Right cardiac atrium (tissue), 5 donors: ENCODE measurements around the gene FRYL. TPM values are rescaled to one million over a fixed set of nuclear protein-coding genes. Genes with fewer than 3 reads are reported as not detected.

ENCODE experiments used
- ATAC-seq, 2 donors: fragments of 200-7000 bp; cut with Tn5 transposase; one replicate each; pipeline versions ENCODE4 v1.8.0 to v1.9.1; 2020; ENCODE audit warnings: moderate library complexity in 2 of 2, mild to moderate bottlenecking in 1 of 2
- DNase-seq, 3 donors: peaks; one replicate each; pipeline ENCODE4 v3.0.0-alpha.2; 2020
- H3K27ac ChIP-seq: one replicate; pipeline ENCODE4 v1.5.1; 2013; ENCODE audit warnings: mild to moderate bottlenecking, low read length, control low read depth, moderate library complexity
- H3K27me3 ChIP-seq: one replicate; pipeline ENCODE4 v1.6.1; 2013; ENCODE audit not compliant: control insufficient read depth, insufficient read depth
- H3K4me1 ChIP-seq: one replicate; pipeline ENCODE4 v1.6.1; 2013; ENCODE audit warnings: low read length; ENCODE audit not compliant: control insufficient read depth, insufficient read depth
- H3K4me3 ChIP-seq: one replicate; pipeline ENCODE4 v1.5.1; 2013; ENCODE audit warnings: low read length, control low read depth
- H3K9me3 ChIP-seq: one replicate; pipeline ENCODE4 v1.6.1; 2013; ENCODE audit warnings: low read length; ENCODE audit not compliant: control insufficient read depth
- WGBS: extraction: QIAGEN DNeasy Blood & Tissue Kit; methylation state at CpG from one replicate; pipeline ENCODE4 v1.1.7; 2013; 5-methylcytosine and 5-hydroxymethylcytosine counted together
- intact Hi-C, 4 donors: fragments of 100-400 bp; cut with DNase I; formaldehyde crosslinking; loops; one replicate each; pipeline versions ENCODE4 v1.11.0 to v1.14.0; 2022 to 2023
- polyA plus RNA-seq: library from polyadenylated mRNA; stranded (reverse); fragments of 200-250 nt; gene quantifications from one replicate; pipeline ENCODE4 v1.2.3, GENCODE V29; 2013
- total RNA-seq, 4 donors: library from RNA; stranded (reverse); fragmentation: NEBNext Ultra II Directional; extraction: Animal tissue kit (Norgen Biotek cat#: 25700); gene quantifications; one replicate each; pipeline ENCODE4 v1.2.1, GENCODE V29; 2021
- donor health status: healthy with polysubstance abuse.
- donor health status: DM: no; HTN: yes; CAD: no.
- donor health status: DM: no; HTN: no; CAD: no.
- donor health status: DM: no; HTN: yes; CAD: no; lungs with severe emphysema.
- donor health status: DM: yes; HTN: yes; CAD: no.

Gene FRYL
- total and polyA plus RNA-seq, 5 donors, result 13.5 to 50.7 (median 43.8) TPM

- no peak overlapping the region for H3K4me3 ChIP-seq
- ATAC-seq, result peak; percentile 85 to 89
- H3K27me3 ChIP-seq, result no peaks in the 10 kb centered on the region
- intact Hi-C loops, result loop anchor here (2.0 to 10.0 kb wide), 6 partner anchors 99 to 386 kb away; partner anchors contain the start of gene OCIAD1 (in 3 of the 4)
- H3K27ac ChIP-seq, result no peak overlapping the region
- 2% methylated on average over 3 of the region's 3 CpGs for WGBS
- H3K9me3 ChIP-seq, result no peaks in the 10 kb centered on the region
- DNase-seq, result peak in 2 of 3 donors; percentile 31 to 43
- H3K4me1 ChIP-seq, result no peaks in the 10 kb centered on the region
Measured at GRCh38 chr4:48578132-48578968, 201.7 kb downstream of the FRYL start.

DNA sequence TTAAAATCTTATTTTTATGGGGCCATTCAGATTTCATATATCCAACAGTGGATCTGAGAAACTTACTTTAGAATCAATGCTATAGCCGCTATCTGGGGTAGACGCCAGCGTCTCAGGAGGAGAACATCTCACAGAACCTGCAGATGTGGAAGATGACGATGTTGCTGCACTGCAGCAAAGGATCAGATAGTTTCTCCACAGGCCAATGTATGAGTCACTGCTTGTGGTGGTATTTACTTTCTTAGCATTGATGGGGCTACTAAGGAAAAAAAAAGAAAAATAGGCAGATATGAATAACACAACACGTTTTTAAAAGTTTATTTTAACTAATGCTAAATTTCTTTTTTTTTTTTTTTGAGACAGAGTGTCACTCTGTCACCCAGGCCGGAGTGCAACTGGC, 204.1 kb downstream of the FRYL start:
- Histone ChIP-seq H3K4me1 (no peaks in the 10 kb centered on the region), H3K9me3 (no peaks in the 10 kb centered on the region), H3K27ac (no peak overlapping the region), H3K27me3 (no peaks in the 10 kb centered on the region), H3K4me3 (no peak overlapping the region)
- no peak for DNase-seq
- 91% methylated on average over 6 of the region's 6 CpGs for WGBS
- intact Hi-C loops, result loop anchor here (5.0 to 10.0 kb wide), 5 partner anchors 101 to 389 kb away; partner anchors contain the start of gene OCIAD1 (in 3 of the 4)
- ATAC-seq, result no peak

- no peaks in the 10 kb centered on the region for H3K9me3 ChIP-seq
- 74% methylated on average over 1 of the region's 1 CpG for WGBS
- intact Hi-C loops, result loop anchor here in 3 of 4 donors (10.0 kb wide), 3 partner anchors 263 to 393 kb away; partner anchors contain the start of gene OCIAD1 (in 3 of the 3)
- H3K27me3 ChIP-seq, result no peaks in the 10 kb centered on the region
- H3K27ac ChIP-seq, result no peak overlapping the region
- no peaks in the 10 kb centered on the region for H3K4me1 ChIP-seq
- no peak for DNase-seq
- no peak overlapping the region for H3K4me3 ChIP-seq
- ATAC-seq, result no peak
Measured at GRCh38 chr4:48571471-48571870, 208.6 kb downstream of the FRYL start.

GRCh38 chr4:48570646-48571220, 209.3 kb downstream of the FRYL start:
- 95% methylated on average over 9 of the region's 9 CpGs for WGBS
- intact Hi-C loops, result loop anchor here in 3 of 4 donors (10.0 kb wide), 3 partner anchors 264 to 394 kb away; partner anchors contain the start of gene OCIAD1 (in 3 of the 3)
- Histone ChIP-seq H3K9me3 (no peaks in the 10 kb centered on the region), H3K4me1 (peaks cover 1% of the 10 kb centered on the region), H3K27me3 (no peaks in the 10 kb centered on the region), H3K4me3 (no peak overlapping the region), H3K27ac (no peak overlapping the region)
- no peak for ATAC-seq
- DNase-seq, result no peak

GRCh38 chr4:48566034-48566384, 214.1 kb downstream of the FRYL start:
- intact Hi-C loops, result no loop called here
- no peak for DNase-seq
- ATAC-seq, result no peak
- Histone ChIP-seq H3K9me3 (no peaks in the 10 kb centered on the region), H3K27ac (no peak overlapping the region), H3K27me3 (no peaks in the 10 kb centered on the region), H3K4me3 (no peak overlapping the region), H3K4me1 (peaks cover 1% of the 10 kb centered on the region)
- 66% methylated on average over 3 of the region's 3 CpGs for WGBS

DNA sequence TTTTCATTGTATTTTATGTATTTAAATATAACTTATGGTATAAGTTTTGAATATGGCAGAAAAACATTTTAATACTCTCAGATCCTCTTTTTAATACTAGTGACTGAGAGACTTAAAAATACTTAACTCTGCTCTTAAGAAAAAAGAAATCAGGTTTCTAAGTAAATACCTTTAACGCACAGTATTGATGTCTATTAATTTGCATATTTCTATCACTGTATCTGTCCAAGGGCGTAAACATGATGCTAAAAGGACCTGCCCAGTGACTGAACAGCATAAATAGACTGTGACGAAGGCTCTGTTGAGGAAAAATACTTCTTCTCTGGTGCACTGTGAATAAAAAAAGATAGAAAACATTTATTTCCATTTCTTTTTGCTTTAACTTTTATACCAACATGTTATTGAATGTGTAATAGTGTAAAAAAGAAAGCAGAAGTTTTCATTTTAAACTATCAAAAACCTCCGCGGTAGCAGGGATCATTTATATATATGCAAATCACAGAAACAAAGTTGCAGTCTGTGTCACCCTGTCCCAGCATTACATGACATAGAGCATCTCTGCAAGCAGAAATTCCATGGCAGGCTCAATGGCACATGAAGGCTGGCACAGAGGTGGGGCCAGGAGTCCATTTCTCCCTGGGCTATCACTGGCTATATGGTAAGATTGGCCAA, 214.6 kb downstream of the FRYL start:
- no peak for ATAC-seq
- intact Hi-C loops, result no loop called here
- 89% methylated on average over 5 of the region's 5 CpGs for WGBS

DNA sequence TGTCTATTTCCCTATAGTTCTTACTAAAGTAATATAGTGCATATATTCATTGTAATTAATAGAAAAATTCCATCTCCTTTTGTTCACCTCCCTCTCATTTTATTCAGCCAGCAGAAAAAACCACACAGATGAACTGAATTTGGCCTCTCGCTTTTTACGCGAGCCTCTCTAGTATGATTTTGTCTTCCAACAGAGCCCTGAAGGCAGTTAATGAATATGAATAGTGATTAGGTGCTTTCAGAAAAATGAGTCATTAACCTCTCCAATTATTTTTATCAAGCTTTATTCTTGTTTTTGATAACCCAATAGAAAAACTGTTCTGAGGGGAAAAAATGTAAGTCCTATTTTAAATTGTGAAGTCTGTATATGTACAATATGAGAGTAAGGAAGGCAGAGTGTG, 215.9 kb downstream of the FRYL start:
- 95% methylated on average over 3 of the region's 3 CpGs for whole genome bisulfite sequencing
- Histone ChIP-seq H3K4me1 (peaks cover 1% of the 10 kb centered on the region), H3K4me3 (no peak overlapping the region), H3K9me3 (no peaks in the 10 kb centered on the region), H3K27me3 (no peaks in the 10 kb centered on the region), H3K27ac (no peak overlapping the region)
- ATAC-seq (no peak), DNase-seq (no peak)
- intact Hi-C loops, result no loop called here

More for the DNA sequence above, 214.6 kb downstream of the FRYL start:
- DNase-seq, result no peak
- H3K27ac ChIP-seq, result no peak overlapping the region
- H3K9me3 ChIP-seq, result no peaks in the 10 kb centered on the region
- no peaks in the 10 kb centered on the region for H3K27me3 ChIP-seq
- peaks cover 1% of the 10 kb centered on the region for H3K4me1 ChIP-seq
- H3K4me3 ChIP-seq, result no peak overlapping the region

GRCh38 chr4:48558819-48559218, 221.3 kb downstream of the FRYL start:
- no peak for DNase-seq
- intact Hi-C loops, result no loop called here
- Histone ChIP-seq H3K27me3 (no peaks in the 10 kb centered on the region), H3K9me3 (no peaks in the 10 kb centered on the region), H3K27ac (no peak overlapping the region), H3K4me3 (no peak overlapping the region), H3K4me1 (no peaks in the 10 kb centered on the region)
- ATAC-seq, result no peak
- 97% methylated on average over 3 of the region's 3 CpGs for WGBS

GRCh38 chr4:48558026-48558425, 222.1 kb downstream of the FRYL start:
- Histone ChIP-seq H3K27me3 (no peaks in the 10 kb centered on the region), H3K4me1 (no peaks in the 10 kb centered on the region), H3K4me3 (no peak overlapping the region), H3K27ac (no peak overlapping the region), H3K9me3 (no peaks in the 10 kb centered on the region)
- WGBS, result 97% methylated on average over 1 of the region's 1 CpG
- intact Hi-C loops, result no loop called here
- DNase-seq, result no peak
- no peak for ATAC-seq

DNA sequence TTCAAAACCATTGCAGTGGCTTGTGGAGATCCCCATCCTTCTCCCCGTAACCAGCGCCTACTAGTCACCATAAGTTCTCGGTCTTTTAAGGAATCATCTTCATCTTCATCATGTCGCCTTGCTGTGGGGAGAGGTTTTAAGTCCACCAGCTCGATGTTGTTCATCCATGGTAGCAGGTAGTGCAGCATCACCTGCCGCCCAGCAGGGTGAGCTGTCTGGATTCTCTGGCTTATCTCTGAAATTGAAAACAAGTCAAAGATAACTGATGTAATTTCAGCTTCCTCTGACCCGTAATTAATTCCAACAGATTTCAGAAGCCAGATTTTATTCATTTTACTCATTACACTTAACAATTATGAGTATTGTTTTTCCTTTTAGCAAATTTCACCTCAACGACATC, 222.6 kb downstream of the FRYL start:
- Histone ChIP-seq H3K4me1 (no peaks in the 10 kb centered on the region), H3K4me3 (no peak overlapping the region), H3K9me3 (no peaks in the 10 kb centered on the region), H3K27me3 (no peaks in the 10 kb centered on the region), H3K27ac (no peak overlapping the region)
- 93% methylated on average over 8 of the region's 8 CpGs for WGBS
- ATAC-seq (no peak), DNase-seq (no peak)
- intact Hi-C loops, result no loop called here

DNA sequence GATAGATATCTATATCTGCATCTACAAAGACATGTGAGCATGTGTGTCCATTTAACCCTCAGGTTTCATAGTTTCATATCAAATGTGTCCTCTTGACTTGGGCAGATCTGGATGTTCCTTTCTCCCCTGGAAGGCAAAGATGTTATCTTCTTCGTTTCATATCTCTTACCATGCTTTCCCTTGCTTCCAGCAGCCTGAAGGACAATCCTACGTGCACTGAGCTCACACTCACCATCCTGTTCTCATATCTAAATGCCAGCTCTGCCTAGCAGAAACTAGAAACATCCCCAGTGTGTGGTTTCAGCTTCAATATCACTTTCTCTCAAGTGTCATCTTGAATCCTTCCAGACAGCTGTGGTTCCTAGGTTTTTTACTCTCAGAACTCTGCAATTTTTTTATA, 223.8 kb downstream of the FRYL start:
- no peak for ATAC-seq

More for the DNA sequence above, 223.8 kb downstream of the FRYL start:
- WGBS, result 88% methylated on average over 2 of the region's 2 CpGs
- Histone ChIP-seq H3K27me3 (no peaks in the 10 kb centered on the region), H3K4me1 (no peaks in the 10 kb centered on the region), H3K27ac (no peak overlapping the region), H3K9me3 (no peaks in the 10 kb centered on the region), H3K4me3 (no peak overlapping the region)
- no peak for DNase-seq
- intact Hi-C loops, result no loop called here
